Measurements from ENCODE around the gene SMYD3. TPM values are rescaled to one million over a fixed set of nuclear protein-coding genes. Genes with fewer than 3 reads are reported as not detected.

Gene SMYD3
- total RNA-seq, 5 donors from 2014 or later (not counting 1 experiment from before 2014, with no cell fraction given), result 17.7 to 37.8 (median 21.9) TPM

DNA sequence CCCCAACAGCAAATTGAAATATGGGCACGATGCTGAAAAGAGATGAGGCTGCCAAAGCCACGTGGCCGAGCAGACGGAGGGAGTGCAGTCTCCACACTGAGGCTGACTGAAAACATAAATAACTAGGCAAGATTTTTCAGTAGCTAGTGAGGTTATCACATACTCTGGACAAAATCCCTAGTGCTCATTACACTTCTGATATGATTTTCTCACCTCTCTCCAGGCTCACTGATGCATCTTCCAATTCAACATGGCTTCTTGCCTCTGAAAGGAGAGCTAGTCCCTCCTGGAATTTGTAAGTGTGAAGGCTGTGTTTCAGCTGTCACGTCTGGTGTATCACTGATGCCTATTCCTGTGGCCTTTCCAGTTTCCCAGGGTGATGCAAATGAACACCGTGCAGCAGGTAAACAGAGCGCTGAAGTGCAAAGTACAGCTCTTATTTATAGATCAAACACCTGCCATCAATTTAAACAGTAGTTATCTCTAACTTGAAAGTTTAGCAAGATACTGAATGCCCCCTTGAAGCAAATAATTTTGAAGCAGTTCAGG lies 696.2 kb downstream of the SMYD3 start:
- WGBS (ENCODE audit: insufficient coverage), result 89% methylated on average over 3 of the region's 7 CpGs
- DNase-seq, result no peak
- ATAC-seq (replicated peaks in 1 of 4), result no peak
- ChIA-PET CTCF (no interaction called here), POLR2A (no interaction called here)
- H3K9me3 ChIP-seq, result no peaks in the 10 kb centered on the region
- Mint-ChIP-seq H3K4me1 (peaks cover 4 to 13% (median 10%) of the 10 kb centered on the region in 3 donors), H3K36me3 (peaks cover 9% of the 10 kb centered on the region), H3K4me3 (no peak overlapping the region), H3K27me3 (no peaks in the 10 kb centered on the region), H3K9me3 (no peaks in the 10 kb centered on the region), H3K27ac (no peak overlapping the region)
- no peak overlapping the region for H3K4me3 ChIP-seq (ENCODE audit: control insufficient read depth in 1 of 2, extremely low read depth in 1 of 2, low read length in 1 of 2)
- H3K27ac ChIP-seq (ENCODE audit: low read length), result no peak overlapping the region
- H3K36me3 ChIP-seq (ENCODE audit: control insufficient read depth in 2 of 2, extremely low read depth in 1 of 2, insufficient read depth in 1 of 2, low read length in 1 of 2), result no peaks in the 10 kb centered on the region
- H3K4me1 ChIP-seq (ENCODE audit: control insufficient read depth in 1 of 2, extremely low read depth in 1 of 2, insufficient read depth in 2 of 2, low read length in 2 of 2), result peaks cover 0 to 9% of the 10 kb centered on the region in 2 experiments
- H3K27me3 ChIP-seq (replicated peaks in 1 of 2; ENCODE audit: control insufficient read depth in 2 of 2, extremely low read depth in 1 of 2, insufficient read depth in 2 of 2, low read length in 1 of 2), result no peaks in the 10 kb centered on the region

DNA sequence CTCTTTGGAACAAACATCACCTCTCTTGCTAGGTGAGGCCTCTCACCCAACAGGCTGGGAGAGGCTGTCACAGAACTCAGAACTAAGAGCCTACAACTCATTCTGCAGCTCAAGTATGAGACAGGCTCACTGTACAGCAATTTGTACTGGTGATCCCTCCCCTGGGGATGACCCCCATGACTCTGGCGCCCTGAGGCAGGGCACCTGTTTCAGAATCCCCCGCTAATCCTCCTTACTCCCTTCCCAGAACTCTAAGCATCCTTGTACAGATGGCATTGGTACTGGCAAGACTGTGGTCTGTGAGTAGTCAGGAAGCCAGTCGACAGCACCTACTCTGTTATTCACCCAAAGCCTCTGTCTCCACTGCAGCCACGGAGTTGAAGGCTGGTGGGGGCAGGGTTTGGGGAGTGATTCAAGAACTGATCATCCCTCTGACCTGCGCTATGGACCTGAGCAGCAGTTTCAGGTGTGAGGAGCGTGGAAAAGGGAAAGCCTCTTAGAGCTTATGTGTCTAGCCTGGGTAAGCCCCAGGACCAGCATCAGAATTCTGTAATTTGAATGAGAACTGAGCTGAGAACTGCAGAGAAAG lies 696.8 kb downstream of the SMYD3 start:
- no peak overlapping the region for H3K4me3 ChIP-seq (ENCODE audit: control insufficient read depth in 1 of 2, extremely low read depth in 1 of 2, low read length in 1 of 2)
- H3K27ac ChIP-seq (ENCODE audit: low read length), result no peak overlapping the region
- ChIA-PET CTCF (no interaction called here), POLR2A (no interaction called here)
- WGBS (ENCODE audit: insufficient coverage), result 80% methylated on average over 2 of the region's 6 CpGs
- peaks cover 0 to 9% of the 10 kb centered on the region in 2 experiments for H3K4me1 ChIP-seq (ENCODE audit: control insufficient read depth in 1 of 2, extremely low read depth in 1 of 2, insufficient read depth in 2 of 2, low read length in 2 of 2)
- peaks cover 9% of the 10 kb centered on the region for H3K36me3 Mint-ChIP-seq
- no peak for ATAC-seq (replicated peaks in 1 of 4)
- H3K27me3 ChIP-seq (replicated peaks in 1 of 2; ENCODE audit: control insufficient read depth in 2 of 2, extremely low read depth in 1 of 2, insufficient read depth in 2 of 2, low read length in 1 of 2), result no peaks in the 10 kb centered on the region
- peaks cover 4 to 13% (median 10%) of the 10 kb centered on the region in 3 donors for H3K4me1 Mint-ChIP-seq
- H3K9me3 Mint-ChIP-seq, result no peaks in the 10 kb centered on the region
- H3K36me3 ChIP-seq (ENCODE audit: control insufficient read depth in 2 of 2, extremely low read depth in 1 of 2, insufficient read depth in 1 of 2, low read length in 1 of 2), result no peaks in the 10 kb centered on the region
- no peak for DNase-seq
- H3K9me3 ChIP-seq, result no peaks in the 10 kb centered on the region
- no peaks in the 10 kb centered on the region for H3K27me3 Mint-ChIP-seq
- no peak overlapping the region for H3K4me3 Mint-ChIP-seq
- H3K27ac Mint-ChIP-seq, result no peak overlapping the region

DNA sequence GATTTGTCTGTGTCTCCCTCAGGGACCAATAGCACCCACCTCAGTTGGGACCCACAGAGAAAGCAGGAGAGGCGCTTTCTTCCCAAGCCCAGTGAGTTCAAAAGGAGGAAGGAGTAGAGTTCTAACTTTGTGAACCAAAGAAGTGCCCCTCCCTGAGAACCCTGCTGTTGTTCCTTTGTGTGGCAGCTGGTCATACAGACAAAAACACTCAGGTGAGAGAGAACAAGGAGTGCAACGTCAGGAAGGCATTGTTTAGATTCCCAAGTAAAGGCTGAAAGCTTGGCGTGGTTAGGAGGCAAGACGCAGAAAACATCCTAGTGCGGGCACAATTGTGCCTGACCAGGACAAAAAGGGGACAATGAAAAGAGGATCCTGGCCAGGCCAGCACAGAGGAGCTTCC lies 697.7 kb downstream of the SMYD3 start:
- POLR2A ChIA-PET, result no interaction called here
- no peak overlapping the region for H3K4me3 ChIP-seq (ENCODE audit: control insufficient read depth in 1 of 2, extremely low read depth in 1 of 2, low read length in 1 of 2)
- DNase-seq (no peak), ATAC-seq (replicated peaks in 1 of 4) (no peak)
- H3K9me3 Mint-ChIP-seq, result no peaks in the 10 kb centered on the region
- peaks cover 0 to 9% of the 10 kb centered on the region in 2 experiments for H3K4me1 ChIP-seq (ENCODE audit: control insufficient read depth in 1 of 2, extremely low read depth in 1 of 2, insufficient read depth in 2 of 2, low read length in 2 of 2)
- H3K4me3 Mint-ChIP-seq, result no peak overlapping the region
- no peaks in the 10 kb centered on the region for H3K9me3 ChIP-seq
- CTCF ChIA-PET, result no interaction called here
- peaks cover 4 to 13% (median 10%) of the 10 kb centered on the region in 3 donors for H3K4me1 Mint-ChIP-seq
- WGBS (ENCODE audit: insufficient coverage), result 92% methylated on average over 4 of the region's 5 CpGs
- no peaks in the 10 kb centered on the region for H3K27me3 ChIP-seq (replicated peaks in 1 of 2; ENCODE audit: control insufficient read depth in 2 of 2, extremely low read depth in 1 of 2, insufficient read depth in 2 of 2, low read length in 1 of 2)
- H3K27me3 Mint-ChIP-seq, result no peaks in the 10 kb centered on the region
- no peaks in the 10 kb centered on the region for H3K36me3 ChIP-seq (ENCODE audit: control insufficient read depth in 2 of 2, extremely low read depth in 1 of 2, insufficient read depth in 1 of 2, low read length in 1 of 2)
- peak overlapping the region in 1 of 2 donors; percentile 32 for H3K27ac Mint-ChIP-seq
- H3K36me3 Mint-ChIP-seq, result peaks cover 15% of the 10 kb centered on the region
- no peak overlapping the region for H3K27ac ChIP-seq (ENCODE audit: low read length)

DNA sequence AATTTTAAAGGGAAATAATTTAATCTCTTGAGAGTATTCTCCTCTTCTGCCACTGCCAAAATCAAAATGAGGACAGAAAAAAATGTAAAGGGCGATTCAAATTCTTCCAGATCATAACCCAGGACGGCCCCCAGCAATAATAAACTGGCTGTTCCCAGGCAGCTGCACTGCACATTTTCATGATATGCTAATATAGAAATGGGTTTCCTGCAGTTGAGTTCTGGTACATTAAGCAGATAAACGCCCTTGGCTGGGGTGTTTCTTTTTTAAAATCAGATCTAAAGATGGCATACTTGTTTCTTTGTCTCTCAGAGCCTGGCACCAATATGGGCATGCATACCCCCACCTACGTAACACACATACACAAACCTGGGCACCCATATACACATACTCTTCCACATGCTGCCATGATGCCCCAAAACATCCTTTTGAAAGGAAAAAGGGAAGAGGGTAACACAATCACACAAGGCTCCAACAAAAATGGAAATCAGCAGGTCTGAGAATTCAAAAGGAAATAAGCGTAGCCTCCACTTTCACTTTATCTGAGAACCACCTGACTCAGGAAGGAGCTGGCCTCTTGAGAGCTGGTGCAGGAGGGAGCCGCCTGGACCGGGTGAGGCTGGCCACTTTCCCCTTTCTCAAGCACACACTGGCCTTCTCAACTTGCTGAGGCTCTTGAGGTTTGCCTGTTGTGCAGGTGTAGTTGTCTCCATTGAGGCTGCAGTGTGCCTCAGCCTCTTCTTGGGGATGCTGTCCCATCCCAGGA lies 698.9 kb downstream of the SMYD3 start:
- ATAC-seq (replicated peaks in 1 of 4) (no peak), DNase-seq (no peak)
- Mint-ChIP-seq H3K4me1 (peaks cover 4 to 13% (median 10%) of the 10 kb centered on the region in 3 donors), H3K27ac (no peak overlapping the region), H3K27me3 (no peaks in the 10 kb centered on the region), H3K36me3 (peaks cover 16% of the 10 kb centered on the region), H3K4me3 (peak overlapping the region in 1 of 3 donors; percentile 35), H3K9me3 (no peaks in the 10 kb centered on the region)
- Histone ChIP-seq H3K36me3 (ENCODE audit: control insufficient read depth in 2 of 2, extremely low read depth in 1 of 2, insufficient read depth in 1 of 2, low read length in 1 of 2) (no peaks in the 10 kb centered on the region), H3K4me1 (ENCODE audit: control insufficient read depth in 1 of 2, extremely low read depth in 1 of 2, insufficient read depth in 2 of 2, low read length in 2 of 2) (peaks cover 0 to 9% of the 10 kb centered on the region in 2 experiments), H3K4me3 (ENCODE audit: control insufficient read depth in 1 of 2, extremely low read depth in 1 of 2, low read length in 1 of 2) (no peak overlapping the region), H3K27ac (ENCODE audit: low read length) (no peak overlapping the region), H3K27me3 (replicated peaks in 1 of 2; ENCODE audit: control insufficient read depth in 2 of 2, extremely low read depth in 1 of 2, insufficient read depth in 2 of 2, low read length in 1 of 2) (no peaks in the 10 kb centered on the region), H3K9me3 (no peaks in the 10 kb centered on the region)
- no CpG with 5 or more reads among the region's 7 CpGs for WGBS (ENCODE audit: insufficient coverage)
- POLR2A ChIA-PET, result no interaction called here
- CTCF ChIA-PET, result no interaction called here

DNA sequence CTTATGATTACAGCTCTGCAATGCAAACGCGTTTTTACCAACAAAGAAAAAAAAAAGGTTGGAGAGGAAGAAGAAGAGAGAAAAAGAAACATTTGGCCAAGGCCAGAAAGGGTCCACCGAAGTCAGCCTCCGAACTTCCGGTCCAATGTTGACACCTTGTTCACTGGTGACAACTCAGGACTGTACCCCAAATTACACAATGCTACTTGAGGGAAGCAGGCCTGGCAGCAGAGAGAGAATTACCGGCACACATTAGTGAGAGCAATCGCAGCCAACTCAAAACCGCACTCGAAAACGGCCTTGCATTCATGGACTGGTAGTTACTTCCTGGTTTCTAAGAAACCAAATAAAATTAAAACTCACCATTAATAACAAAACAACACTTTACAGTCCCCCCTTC lies 699.8 kb downstream of the SMYD3 start:
- H3K27ac ChIP-seq (ENCODE audit: low read length), result no peak overlapping the region
- Mint-ChIP-seq H3K36me3 (peaks cover 16% of the 10 kb centered on the region), H3K27ac (peak overlapping the region in 1 of 2 donors; percentile 42), H3K4me3 (peak overlapping the region in 1 of 3 donors; percentile 35), H3K4me1 (peaks cover 4 to 13% (median 10%) of the 10 kb centered on the region in 3 donors), H3K27me3 (no peaks in the 10 kb centered on the region), H3K9me3 (no peaks in the 10 kb centered on the region)
- 80% methylated on average over 8 of the region's 10 CpGs for WGBS (ENCODE audit: insufficient coverage)
- ChIA-PET CTCF (no interaction called here), POLR2A (no interaction called here)
- no peak overlapping the region for H3K4me3 ChIP-seq (ENCODE audit: control insufficient read depth in 1 of 2, extremely low read depth in 1 of 2, low read length in 1 of 2)
- H3K36me3 ChIP-seq (ENCODE audit: control insufficient read depth in 2 of 2, extremely low read depth in 1 of 2, insufficient read depth in 1 of 2, low read length in 1 of 2), result no peaks in the 10 kb centered on the region
- DNase-seq (no peak), ATAC-seq (replicated peaks in 1 of 4) (no peak)
- peaks cover 0 to 9% of the 10 kb centered on the region in 2 experiments for H3K4me1 ChIP-seq (ENCODE audit: control insufficient read depth in 1 of 2, extremely low read depth in 1 of 2, insufficient read depth in 2 of 2, low read length in 2 of 2)
- H3K27me3 ChIP-seq (replicated peaks in 1 of 2; ENCODE audit: control insufficient read depth in 2 of 2, extremely low read depth in 1 of 2, insufficient read depth in 2 of 2, low read length in 1 of 2), result no peaks in the 10 kb centered on the region
- H3K9me3 ChIP-seq, result no peaks in the 10 kb centered on the region

DNA sequence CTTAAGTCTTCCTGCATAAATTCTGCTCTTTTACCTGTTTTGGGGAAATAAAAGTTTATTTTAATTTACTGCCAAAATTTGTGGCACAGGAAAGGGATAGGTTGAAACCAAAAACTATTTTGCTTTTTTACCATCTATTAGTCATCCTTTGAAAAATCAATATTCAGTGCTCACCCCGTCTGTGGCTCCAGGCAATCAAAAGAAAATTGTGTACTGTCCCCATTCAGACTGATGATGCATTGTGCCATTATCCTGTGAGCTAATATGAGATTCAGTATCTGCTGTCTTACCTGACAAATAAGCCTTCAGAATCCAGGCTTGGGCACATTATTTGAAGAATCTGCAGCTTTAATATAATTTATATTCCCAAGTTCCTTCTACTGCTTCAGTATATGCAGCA lies 701.5 kb downstream of the SMYD3 start:
- CTCF ChIA-PET, result no interaction called here
- WGBS (ENCODE audit: insufficient coverage), result no CpG with 5 or more reads among the region's 1 CpG
- no peak overlapping the region for H3K27ac Mint-ChIP-seq

More for the DNA sequence above, 701.5 kb downstream of the SMYD3 start:
- Histone ChIP-seq H3K4me3 (ENCODE audit: control insufficient read depth in 1 of 2, extremely low read depth in 1 of 2, low read length in 1 of 2) (no peak overlapping the region), H3K4me1 (ENCODE audit: control insufficient read depth in 1 of 2, extremely low read depth in 1 of 2, insufficient read depth in 2 of 2, low read length in 2 of 2) (peaks cover 0 to 9% of the 10 kb centered on the region in 2 experiments), H3K27me3 (replicated peaks in 1 of 2; ENCODE audit: control insufficient read depth in 2 of 2, extremely low read depth in 1 of 2, insufficient read depth in 2 of 2, low read length in 1 of 2) (no peaks in the 10 kb centered on the region), H3K36me3 (ENCODE audit: control insufficient read depth in 2 of 2, extremely low read depth in 1 of 2, insufficient read depth in 1 of 2, low read length in 1 of 2) (no peaks in the 10 kb centered on the region), H3K9me3 (no peaks in the 10 kb centered on the region), H3K27ac (ENCODE audit: low read length) (no peak overlapping the region)
- POLR2A ChIA-PET, result no interaction called here
- H3K4me1 Mint-ChIP-seq, result peaks cover 4 to 13% (median 10%) of the 10 kb centered on the region in 3 donors
- H3K4me3 Mint-ChIP-seq, result no peak overlapping the region
- H3K36me3 Mint-ChIP-seq, result peaks cover 15% of the 10 kb centered on the region
- DNase-seq (no peak), ATAC-seq (replicated peaks in 1 of 4) (no peak)
- no peaks in the 10 kb centered on the region for H3K27me3 Mint-ChIP-seq
- no peaks in the 10 kb centered on the region for H3K9me3 Mint-ChIP-seq
